HepG2 (cell line): ENCODE results near the gene TXNL4A. TPM values are rescaled to one million over a fixed set of nuclear protein-coding genes. Genes with fewer than 3 reads are reported as not detected.

Experiments
- DPF2 ChIP-seq: sonication (generic); formaldehyde crosslinking; IDR thresholded peaks from 2 replicates; pipeline ENCODE4 v1.4.0; 2020; ENCODE audit warnings: mild to moderate bottlenecking, low read depth, missing genetic modification reagents, borderline replicate concordance
- FLYWCH1 ChIP-seq: sonication (generic); formaldehyde crosslinking; IDR thresholded peaks from 2 replicates; pipeline ENCODE4 v1.8.1; 2023; ENCODE audit warnings: mild to moderate bottlenecking, missing genetic modification reagents
- FOSL2 ChIP-seq: sonication (generic); formaldehyde crosslinking; IDR thresholded peaks from 2 replicates; pipeline ENCODE4 v1.4.0; 2020; ENCODE audit warnings: missing genetic modification reagents
- GTF3A ChIP-seq: sonication (generic); formaldehyde crosslinking; conservative IDR thresholded peaks from 2 replicates; pipeline ENCODE4 v1.4.0; 2020; ENCODE audit warnings: mild to moderate bottlenecking, missing genetic modification reagents
- MYNN ChIP-seq: sonication (generic); formaldehyde crosslinking; IDR thresholded peaks from 2 replicates; pipeline ENCODE4 v1.4.0; 2020; ENCODE audit warnings: mild to moderate bottlenecking, low read depth, missing genetic modification reagents
- RELA ChIP-seq: sonication (generic); formaldehyde crosslinking; IDR thresholded peaks from 2 replicates; pipeline ENCODE4 v1.4.0; 2020; ENCODE audit warnings: missing genetic modification reagents
- TAF15 ChIP-seq: fragments of 200-400 bp; formaldehyde crosslinking; IDR thresholded peaks from one replicate; pipeline ENCODE4 v1.6.1; 2018; ENCODE audit warnings: mild to moderate bottlenecking, low read depth, low read length; ENCODE audit not compliant: poor library complexity, severe bottlenecking
- ZNF234 ChIP-seq: sonication (generic); formaldehyde crosslinking; conservative IDR thresholded peaks from 2 replicates; pipeline ENCODE4 v1.5.1; 2020; ENCODE audit warnings: mild to moderate bottlenecking, missing genetic modification reagents
- ZNF296 ChIP-seq: sonication (generic); formaldehyde crosslinking; conservative IDR thresholded peaks from 2 replicates; pipeline ENCODE4 v1.5.0; 2020; ENCODE audit warnings: mild to moderate bottlenecking, missing genetic modification reagents
- ZNF543 ChIP-seq: sonication (generic); formaldehyde crosslinking; IDR thresholded peaks from 2 replicates; pipeline ENCODE4 v1.4.0; 2020; ENCODE audit warnings: mild to moderate bottlenecking, missing genetic modification reagents
- ZNF589 ChIP-seq: sonication (generic); formaldehyde crosslinking; conservative IDR thresholded peaks from 2 replicates; pipeline ENCODE4 v1.8.0; 2022; ENCODE audit warnings: mild to moderate bottlenecking, moderate library complexity, missing genetic modification reagents
- polyA plus RNA-seq, 8 experiments: library from polyadenylated mRNA; depleted of rRNA in 3 of 8; stranded (reverse) in 7 of 8; unstranded in 1 of 8; fragments of >200 nt; fragmentation: Illumina TruSeq in 4 of 8; extraction: Trizol in 4 of 8; gene quantifications; 2 replicates each; pipeline versions ENCODE4 v1.2.1 to v1.2.3, GENCODE V29; 2011 to 2016; ENCODE audit warnings: low read depth in 4 of 8, missing spikeins in 1 of 8, mixed read lengths in 1 of 8; ENCODE audit not compliant: insufficient read depth in 1 of 8
- total RNA-seq, 5 experiments: library from RNA; depleted of rRNA; stranded (reverse); fragments of >200 nt; fragmentation: Illumina TruSeq; extraction: Trizol; gene quantifications; 2 replicates each; pipeline ENCODE4 v1.2.3, GENCODE V29; 2016; ENCODE audit warnings: low read depth in 1 of 5
- TF ChIP-seq, protein P1 (sequence below): sonication (generic); formaldehyde crosslinking; IDR thresholded peaks from 2 replicates; pipeline ENCODE4 v1.5.0; 2020; ENCODE audit warnings: mild to moderate bottlenecking, missing genetic modification reagents, borderline replicate concordance
- TF ChIP-seq, protein P2 (sequence below): sonication (generic); formaldehyde crosslinking; IDR thresholded peaks from 2 replicates; pipeline ENCODE4 v1.4.0; 2020; ENCODE audit warnings: mild to moderate bottlenecking, missing genetic modification reagents
- TF ChIP-seq, protein P3 (sequence below): sonication (generic); formaldehyde crosslinking; IDR thresholded peaks from 2 replicates; pipeline ENCODE4 v1.4.0; 2020; ENCODE audit warnings: missing genetic modification reagents; ENCODE audit errors: not compliant biosample characterization

Gene TXNL4A
- total and polyA plus RNA-seq, 2 of the 13 experiments (the other 11 are each of a cell fraction or from before 2014, with no cell fraction given): 172 to 202 TPM

DNA sequence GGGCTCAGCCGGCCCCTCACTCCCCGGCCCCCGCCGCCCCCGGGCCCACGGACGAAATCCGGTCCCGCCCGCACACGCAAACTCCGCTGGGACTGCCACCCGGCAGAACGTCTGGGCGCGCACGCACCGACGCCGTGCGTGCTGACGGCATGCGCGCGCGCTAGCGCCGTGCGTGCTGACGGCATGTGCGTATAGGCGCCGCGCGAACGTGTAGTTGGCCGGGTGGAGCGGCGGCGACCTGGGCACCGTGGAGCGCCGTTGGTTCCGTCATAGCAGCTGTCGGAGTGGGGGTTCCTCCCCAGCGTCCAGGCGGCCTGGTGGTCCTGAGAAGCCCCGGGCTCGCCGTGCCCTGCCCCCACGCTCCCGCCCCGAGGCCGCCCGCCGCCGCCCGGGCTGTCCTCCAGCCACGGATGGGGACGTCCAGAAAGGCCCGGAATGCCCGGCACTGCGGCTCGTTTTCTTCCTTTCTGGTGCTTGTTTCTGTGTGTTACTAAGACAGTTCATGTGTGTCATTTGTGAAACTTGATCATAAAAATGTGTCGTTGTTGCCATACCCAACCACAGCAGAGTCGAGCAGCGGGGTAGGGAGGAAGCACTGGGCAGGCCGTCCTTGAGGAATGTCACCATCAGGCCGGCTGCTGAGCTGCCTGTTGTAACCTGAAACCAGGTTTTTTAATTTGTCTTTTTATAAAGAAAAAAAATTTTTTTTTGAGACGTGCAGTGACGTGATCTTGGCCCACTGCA is at the start of gene TXNL4A (continued):
- TF ChIP-seq, protein P1, sequence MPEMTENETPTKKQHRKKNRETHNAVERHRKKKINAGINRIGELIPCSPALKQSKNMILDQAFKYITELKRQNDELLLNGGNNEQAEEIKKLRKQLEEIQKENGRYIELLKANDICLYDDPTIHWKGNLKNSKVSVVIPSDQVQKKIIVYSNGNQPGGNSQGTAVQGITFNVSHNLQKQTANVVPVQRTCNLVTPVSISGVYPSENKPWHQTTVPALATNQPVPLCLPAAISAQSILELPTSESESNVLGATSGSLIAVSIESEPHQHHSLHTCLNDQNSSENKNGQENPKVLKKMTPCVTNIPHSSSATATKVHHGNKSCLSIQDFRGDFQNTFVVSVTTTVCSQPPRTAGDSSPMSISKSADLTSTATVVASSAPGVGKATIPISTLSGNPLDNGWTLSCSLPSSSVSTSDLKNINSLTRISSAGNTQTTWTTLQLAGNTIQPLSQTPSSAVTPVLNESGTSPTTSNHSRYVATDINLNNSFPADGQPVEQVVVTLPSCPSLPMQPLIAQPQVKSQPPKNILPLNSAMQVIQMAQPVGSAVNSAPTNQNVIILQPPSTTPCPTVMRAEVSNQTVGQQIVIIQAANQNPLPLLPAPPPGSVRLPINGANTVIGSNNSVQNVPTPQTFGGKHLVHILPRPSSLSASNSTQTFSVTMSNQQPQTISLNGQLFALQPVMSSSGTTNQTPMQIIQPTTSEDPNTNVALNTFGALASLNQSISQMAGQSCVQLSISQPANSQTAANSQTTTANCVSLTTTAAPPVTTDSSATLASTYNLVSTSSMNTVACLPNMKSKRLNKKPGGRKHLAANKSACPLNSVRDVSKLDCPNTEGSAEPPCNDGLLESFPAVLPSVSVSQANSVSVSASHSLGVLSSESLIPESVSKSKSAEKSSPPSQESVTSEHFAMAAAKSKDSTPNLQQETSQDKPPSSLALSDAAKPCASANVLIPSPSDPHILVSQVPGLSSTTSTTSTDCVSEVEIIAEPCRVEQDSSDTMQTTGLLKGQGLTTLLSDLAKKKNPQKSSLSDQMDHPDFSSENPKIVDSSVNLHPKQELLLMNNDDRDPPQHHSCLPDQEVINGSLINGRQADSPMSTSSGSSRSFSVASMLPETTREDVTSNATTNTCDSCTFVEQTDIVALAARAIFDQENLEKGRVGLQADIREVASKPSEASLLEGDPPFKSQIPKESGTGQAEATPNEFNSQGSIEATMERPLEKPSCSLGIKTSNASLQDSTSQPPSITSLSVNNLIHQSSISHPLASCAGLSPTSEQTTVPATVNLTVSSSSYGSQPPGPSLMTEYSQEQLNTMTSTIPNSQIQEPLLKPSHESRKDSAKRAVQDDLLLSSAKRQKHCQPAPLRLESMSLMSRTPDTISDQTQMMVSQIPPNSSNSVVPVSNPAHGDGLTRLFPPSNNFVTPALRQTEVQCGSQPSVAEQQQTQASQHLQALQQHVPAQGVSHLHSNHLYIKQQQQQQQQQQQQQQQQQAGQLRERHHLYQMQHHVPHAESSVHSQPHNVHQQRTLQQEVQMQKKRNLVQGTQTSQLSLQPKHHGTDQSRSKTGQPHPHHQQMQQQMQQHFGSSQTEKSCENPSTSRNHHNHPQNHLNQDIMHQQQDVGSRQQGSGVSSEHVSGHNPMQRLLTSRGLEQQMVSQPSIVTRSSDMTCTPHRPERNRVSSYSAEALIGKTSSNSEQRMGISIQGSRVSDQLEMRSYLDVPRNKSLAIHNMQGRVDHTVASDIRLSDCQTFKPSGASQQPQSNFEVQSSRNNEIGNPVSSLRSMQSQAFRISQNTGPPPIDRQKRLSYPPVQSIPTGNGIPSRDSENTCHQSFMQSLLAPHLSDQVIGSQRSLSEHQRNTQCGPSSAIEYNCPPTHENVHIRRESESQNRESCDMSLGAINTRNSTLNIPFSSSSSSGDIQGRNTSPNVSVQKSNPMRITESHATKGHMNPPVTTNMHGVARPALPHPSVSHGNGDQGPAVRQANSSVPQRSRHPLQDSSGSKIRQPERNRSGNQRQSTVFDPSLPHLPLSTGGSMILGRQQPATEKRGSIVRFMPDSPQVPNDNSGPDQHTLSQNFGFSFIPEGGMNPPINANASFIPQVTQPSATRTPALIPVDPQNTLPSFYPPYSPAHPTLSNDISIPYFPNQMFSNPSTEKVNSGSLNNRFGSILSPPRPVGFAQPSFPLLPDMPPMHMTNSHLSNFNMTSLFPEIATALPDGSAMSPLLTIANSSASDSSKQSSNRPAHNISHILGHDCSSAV: peak; percentile 53; the same call in 1 of the 2 replicates
- TF ChIP-seq ZNF296 (CRISPR knock-in tag): no peak
- peak; percentile 82; the same call in 1 of the 2 replicates for TF ChIP-seq GTF3A
- TF ChIP-seq FOSL2 (CRISPR knock-in tag): peak; percentile 28; the same call in 1 of the 2 replicates
- 0 out of 2 replicates have a peak, but pooled peaks have one; percentile 12 for TF ChIP-seq RELA (CRISPR knock-in tag)
- no peak; the same call in 1 of the 2 replicates for TF ChIP-seq ZNF234 (CRISPR knock-in tag)
- no peak for TF ChIP-seq DPF2 (CRISPR knock-in tag)
- 0 out of 2 replicates have a peak, but pooled peaks have one; percentile 56 for TF ChIP-seq FLYWCH1
- peak; percentile 58; the same call in 1 of the 2 replicates for TF ChIP-seq ZNF589 (CRISPR knock-in tag)
- no peak for TF ChIP-seq TAF15
- TF ChIP-seq, protein P2, sequence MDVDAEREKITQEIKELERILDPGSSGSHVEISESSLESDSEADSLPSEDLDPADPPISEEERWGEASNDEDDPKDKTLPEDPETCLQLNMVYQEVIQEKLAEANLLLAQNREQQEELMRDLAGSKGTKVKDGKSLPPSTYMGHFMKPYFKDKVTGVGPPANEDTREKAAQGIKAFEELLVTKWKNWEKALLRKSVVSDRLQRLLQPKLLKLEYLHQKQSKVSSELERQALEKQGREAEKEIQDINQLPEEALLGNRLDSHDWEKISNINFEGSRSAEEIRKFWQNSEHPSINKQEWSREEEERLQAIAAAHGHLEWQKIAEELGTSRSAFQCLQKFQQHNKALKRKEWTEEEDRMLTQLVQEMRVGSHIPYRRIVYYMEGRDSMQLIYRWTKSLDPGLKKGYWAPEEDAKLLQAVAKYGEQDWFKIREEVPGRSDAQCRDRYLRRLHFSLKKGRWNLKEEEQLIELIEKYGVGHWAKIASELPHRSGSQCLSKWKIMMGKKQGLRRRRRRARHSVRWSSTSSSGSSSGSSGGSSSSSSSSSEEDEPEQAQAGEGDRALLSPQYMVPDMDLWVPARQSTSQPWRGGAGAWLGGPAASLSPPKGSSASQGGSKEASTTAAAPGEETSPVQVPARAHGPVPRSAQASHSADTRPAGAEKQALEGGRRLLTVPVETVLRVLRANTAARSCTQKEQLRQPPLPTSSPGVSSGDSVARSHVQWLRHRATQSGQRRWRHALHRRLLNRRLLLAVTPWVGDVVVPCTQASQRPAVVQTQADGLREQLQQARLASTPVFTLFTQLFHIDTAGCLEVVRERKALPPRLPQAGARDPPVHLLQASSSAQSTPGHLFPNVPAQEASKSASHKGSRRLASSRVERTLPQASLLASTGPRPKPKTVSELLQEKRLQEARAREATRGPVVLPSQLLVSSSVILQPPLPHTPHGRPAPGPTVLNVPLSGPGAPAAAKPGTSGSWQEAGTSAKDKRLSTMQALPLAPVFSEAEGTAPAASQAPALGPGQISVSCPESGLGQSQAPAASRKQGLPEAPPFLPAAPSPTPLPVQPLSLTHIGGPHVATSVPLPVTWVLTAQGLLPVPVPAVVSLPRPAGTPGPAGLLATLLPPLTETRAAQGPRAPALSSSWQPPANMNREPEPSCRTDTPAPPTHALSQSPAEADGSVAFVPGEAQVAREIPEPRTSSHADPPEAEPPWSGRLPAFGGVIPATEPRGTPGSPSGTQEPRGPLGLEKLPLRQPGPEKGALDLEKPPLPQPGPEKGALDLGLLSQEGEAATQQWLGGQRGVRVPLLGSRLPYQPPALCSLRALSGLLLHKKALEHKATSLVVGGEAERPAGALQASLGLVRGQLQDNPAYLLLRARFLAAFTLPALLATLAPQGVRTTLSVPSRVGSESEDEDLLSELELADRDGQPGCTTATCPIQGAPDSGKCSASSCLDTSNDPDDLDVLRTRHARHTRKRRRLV: no peak
- peak; percentile 79 for TF ChIP-seq ZNF543 (CRISPR knock-in tag)
- no peak for TF ChIP-seq MYNN (CRISPR knock-in tag)
- TF ChIP-seq, protein P3, sequence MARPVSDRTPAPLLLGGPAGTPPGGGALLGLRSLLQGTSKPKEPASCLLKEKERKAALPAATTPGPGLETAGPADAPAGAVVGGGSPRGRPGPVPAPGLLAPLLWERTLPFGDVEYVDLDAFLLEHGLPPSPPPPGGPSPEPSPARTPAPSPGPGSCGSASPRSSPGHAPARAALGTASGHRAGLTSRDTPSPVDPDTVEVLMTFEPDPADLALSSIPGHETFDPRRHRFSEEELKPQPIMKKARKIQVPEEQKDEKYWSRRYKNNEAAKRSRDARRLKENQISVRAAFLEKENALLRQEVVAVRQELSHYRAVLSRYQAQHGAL (CRISPR knock-in tag): no peak
